HepG2 (cell line): ENCODE data around the gene PNPLA2. TPM values are rescaled to one million over a fixed set of nuclear protein-coding genes. Genes with fewer than 3 reads are reported as not detected.

Experiments used
- ADNP ChIP-seq: sonication (generic); formaldehyde crosslinking; IDR thresholded peaks from 2 replicates; pipeline ENCODE4 v1.4.0; 2020; ENCODE audit warnings: missing genetic modification reagents
- ARNTL ChIP-seq: sonication (generic); formaldehyde crosslinking; IDR thresholded peaks from 2 replicates; pipeline ENCODE4 v1.4.0; 2020; ENCODE audit warnings: mild to moderate bottlenecking, missing genetic modification reagents
- FOSL1 ChIP-seq: sonication (generic); formaldehyde crosslinking; IDR thresholded peaks from 2 replicates; pipeline ENCODE4 v1.9.0; 2021; ENCODE audit warnings: missing genetic modification reagents, borderline replicate concordance
- MYC ChIP-seq: sonication (generic); formaldehyde crosslinking; IDR thresholded peaks from 2 replicates; pipeline ENCODE4 v1.9.0; 2021; ENCODE audit warnings: missing genetic modification reagents, borderline replicate concordance
- NFYC ChIP-seq: IDR thresholded peaks from 2 replicates; pipeline ENCODE4 v1.6.1; 2016; ENCODE audit warnings: missing genetic modification reagents, missing compliant biosample characterization
- RBFOX2 ChIP-seq: fragments of 200-400 bp; formaldehyde crosslinking; IDR thresholded peaks from 2 replicates; pipeline ENCODE4 v1.6.1; 2017; ENCODE audit warnings: low read depth, mild to moderate bottlenecking, low read length
- SAP130 ChIP-seq: IDR thresholded peaks from 2 replicates; pipeline ENCODE4 v1.6.1; 2016; ENCODE audit warnings: low read depth
- SOX6 ChIP-seq, 2 experiments: fragments of 450-650 bp in 1 of 2; sonication (generic) in 1 of 2; formaldehyde crosslinking in 1 of 2; IDR thresholded peaks; 2 replicates each; pipeline versions ENCODE4 v1.4.0 to v1.6.1; 2017 to 2020; ENCODE audit warnings: antibody characterized with exemption in 1 of 2, mild to moderate bottlenecking in 1 of 2, missing genetic modification reagents in 1 of 2
- SPEN ChIP-seq: sonication (generic); formaldehyde crosslinking; IDR thresholded peaks from 2 replicates; pipeline ENCODE4 v1.5.1; 2020; ENCODE audit warnings: low read depth, mild to moderate bottlenecking, missing genetic modification reagents
- STAT5B ChIP-seq: sonication (generic); formaldehyde crosslinking; IDR thresholded peaks from 2 replicates; pipeline ENCODE4 v1.4.0; 2020; ENCODE audit warnings: missing genetic modification reagents
- TBL1XR1 ChIP-seq: fragments of 150-350 bp; IDR thresholded peaks from 2 replicates; pipeline ENCODE4 v1.6.1; 2014; ENCODE audit warnings: borderline replicate concordance, low read length; ENCODE audit not compliant: partially characterized antibody
- ZBTB42 ChIP-seq: sonication (generic); formaldehyde crosslinking; IDR thresholded peaks from 2 replicates; pipeline ENCODE4 v1.5.0; 2020; ENCODE audit warnings: mild to moderate bottlenecking, missing genetic modification reagents
- ZNF569 ChIP-seq: sonication (generic); formaldehyde crosslinking; IDR thresholded peaks from 2 replicates; pipeline ENCODE4 v1.5.0; 2020; ENCODE audit warnings: mild to moderate bottlenecking, missing genetic modification reagents, moderate library complexity, borderline replicate concordance
- polyA plus RNA-seq, 8 experiments: library from polyadenylated mRNA; depleted of rRNA in 3 of 8; stranded (reverse) in 7 of 8; unstranded in 1 of 8; fragments of >200 nt; fragmentation: Illumina TruSeq in 4 of 8; extraction: Trizol in 4 of 8; gene quantifications; 2 replicates each; pipeline versions ENCODE4 v1.2.1 to v1.2.3, GENCODE V29; 2011 to 2016; ENCODE audit warnings: low read depth in 4 of 8, missing spikeins in 1 of 8, mixed read lengths in 1 of 8; ENCODE audit not compliant: insufficient read depth in 1 of 8
- total RNA-seq, 5 experiments: library from RNA; depleted of rRNA; stranded (reverse); fragments of >200 nt; fragmentation: Illumina TruSeq; extraction: Trizol; gene quantifications; 2 replicates each; pipeline ENCODE4 v1.2.3, GENCODE V29; 2016; ENCODE audit warnings: low read depth in 1 of 5
- TF ChIP-seq, protein P1 (sequence below), 2 experiments: sonication (generic) in 1 of 2; formaldehyde crosslinking in 1 of 2; IDR thresholded peaks; 2 replicates each; pipeline versions ENCODE4 v1.6.1 to v1.9.0; 2014 to 2022; ENCODE audit warnings: antibody characterized with exemption in 1 of 2, borderline replicate concordance in 1 of 2, inconsistent platforms in 1 of 2, low read depth in 1 of 2, missing genetic modification reagents in 1 of 2
- TF ChIP-seq, protein P2 (sequence below), 2 experiments: sonication (generic) in 1 of 2; formaldehyde crosslinking in 1 of 2; IDR thresholded peaks; 2 replicates each; pipeline versions ENCODE4 v1.4.0 to v1.6.1; 2018 to 2020; ENCODE audit warnings: missing genetic modification reagents in 2 of 2, borderline replicate concordance in 1 of 2, low read depth in 1 of 2, mild to moderate bottlenecking in 1 of 2, missing biosample characterization in 1 of 2
- TF ChIP-seq, protein P3 (sequence below): IDR thresholded peaks from 2 replicates; pipeline ENCODE4 v1.6.1; 2016
- TF ChIP-seq, protein P4 (sequence below): sonication (generic); formaldehyde crosslinking; IDR thresholded peaks from 2 replicates; pipeline ENCODE4 v1.4.0; 2020; ENCODE audit warnings: missing genetic modification reagents, mild to moderate bottlenecking, borderline replicate concordance

The PNPLA2 gene
- total and polyA plus RNA-seq, 2 of the 13 experiments (the other 11 are each of a cell fraction or from before 2014, with no cell fraction given), result 10.5 to 43.2 TPM

DNA sequence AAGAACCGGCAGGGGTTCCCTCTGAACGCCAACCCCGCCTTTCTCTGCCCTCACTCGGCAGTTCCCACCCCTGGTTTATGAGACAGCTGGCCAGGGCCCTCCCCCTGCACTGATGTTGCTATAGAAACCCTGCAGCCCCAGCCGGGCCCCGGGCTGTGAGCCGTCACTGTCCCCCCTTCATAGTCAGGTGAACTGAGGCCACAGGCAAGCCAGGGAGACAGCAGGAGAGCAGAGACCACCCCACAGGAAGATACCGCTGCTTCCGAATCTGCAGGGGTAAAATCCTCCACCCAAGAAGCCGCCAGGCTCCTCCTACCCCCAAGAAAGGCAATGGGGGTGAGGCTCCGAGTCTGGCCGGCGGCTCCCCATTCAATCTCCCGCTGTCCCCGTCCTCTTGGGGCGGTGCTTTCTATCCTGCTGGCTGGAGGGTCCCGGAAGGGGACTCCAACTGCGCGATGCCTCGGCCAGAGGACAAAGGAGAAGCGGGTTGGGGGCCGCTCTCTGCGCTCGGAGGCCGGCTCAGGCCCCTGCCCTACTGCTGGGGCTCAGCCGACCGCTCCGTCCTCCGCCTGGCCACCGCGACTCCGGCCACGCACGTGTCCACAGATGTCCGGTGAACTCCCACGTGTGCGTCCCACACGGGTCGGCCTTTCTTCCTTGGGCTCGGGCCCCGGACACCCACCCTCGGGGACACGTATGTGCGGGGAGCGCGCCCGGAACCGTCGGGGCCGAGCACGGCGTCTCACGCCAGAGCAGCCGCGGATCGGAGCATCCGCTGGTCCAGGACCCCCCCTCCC is 21.2 kb upstream of the PNPLA2 start (continued):
- TF ChIP-seq, protein P1, sequence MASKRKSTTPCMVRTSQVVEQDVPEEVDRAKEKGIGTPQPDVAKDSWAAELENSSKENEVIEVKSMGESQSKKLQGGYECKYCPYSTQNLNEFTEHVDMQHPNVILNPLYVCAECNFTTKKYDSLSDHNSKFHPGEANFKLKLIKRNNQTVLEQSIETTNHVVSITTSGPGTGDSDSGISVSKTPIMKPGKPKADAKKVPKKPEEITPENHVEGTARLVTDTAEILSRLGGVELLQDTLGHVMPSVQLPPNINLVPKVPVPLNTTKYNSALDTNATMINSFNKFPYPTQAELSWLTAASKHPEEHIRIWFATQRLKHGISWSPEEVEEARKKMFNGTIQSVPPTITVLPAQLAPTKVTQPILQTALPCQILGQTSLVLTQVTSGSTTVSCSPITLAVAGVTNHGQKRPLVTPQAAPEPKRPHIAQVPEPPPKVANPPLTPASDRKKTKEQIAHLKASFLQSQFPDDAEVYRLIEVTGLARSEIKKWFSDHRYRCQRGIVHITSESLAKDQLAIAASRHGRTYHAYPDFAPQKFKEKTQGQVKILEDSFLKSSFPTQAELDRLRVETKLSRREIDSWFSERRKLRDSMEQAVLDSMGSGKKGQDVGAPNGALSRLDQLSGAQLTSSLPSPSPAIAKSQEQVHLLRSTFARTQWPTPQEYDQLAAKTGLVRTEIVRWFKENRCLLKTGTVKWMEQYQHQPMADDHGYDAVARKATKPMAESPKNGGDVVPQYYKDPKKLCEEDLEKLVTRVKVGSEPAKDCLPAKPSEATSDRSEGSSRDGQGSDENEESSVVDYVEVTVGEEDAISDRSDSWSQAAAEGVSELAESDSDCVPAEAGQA (IDR thresholded peaks at IDR 0.05; ENCODE audit: low read depth), result no peak
- TF ChIP-seq, protein P1 (CRISPR knock-in tag; IDR thresholded peaks at IDR 0.05; ENCODE audit: borderline replicate concordance), result no peak
- TF ChIP-seq ZNF569 (CRISPR knock-in tag), result 0 out of 2 replicates have a peak, but pooled peaks have one; percentile 61
- TF ChIP-seq ADNP, result no peak
- no peak for TF ChIP-seq NFYC (CRISPR knock-in tag)
- TF ChIP-seq, protein P2, sequence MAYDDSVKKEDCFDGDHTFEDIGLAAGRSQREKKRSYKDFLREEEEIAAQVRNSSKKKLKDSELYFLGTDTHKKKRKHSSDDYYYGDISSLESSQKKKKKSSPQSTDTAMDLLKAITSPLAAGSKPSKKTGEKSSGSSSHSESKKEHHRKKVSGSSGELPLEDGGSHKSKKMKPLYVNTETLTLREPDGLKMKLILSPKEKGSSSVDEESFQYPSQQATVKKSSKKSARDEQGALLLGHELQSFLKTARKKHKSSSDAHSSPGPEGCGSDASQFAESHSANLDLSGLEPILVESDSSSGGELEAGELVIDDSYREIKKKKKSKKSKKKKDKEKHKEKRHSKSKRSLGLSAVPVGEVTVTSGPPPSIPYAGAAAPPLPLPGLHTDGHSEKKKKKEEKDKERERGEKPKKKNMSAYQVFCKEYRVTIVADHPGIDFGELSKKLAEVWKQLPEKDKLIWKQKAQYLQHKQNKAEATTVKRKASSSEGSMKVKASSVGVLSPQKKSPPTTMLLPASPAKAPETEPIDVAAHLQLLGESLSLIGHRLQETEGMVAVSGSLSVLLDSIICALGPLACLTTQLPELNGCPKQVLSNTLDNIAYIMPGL (CRISPR knock-in tag; IDR thresholded peaks at IDR 0.05; ENCODE audit: borderline replicate concordance in 1 of 2, low read depth in 1 of 2), result peak in 1 of 2 experiments; percentile 70; a peak in 3 of 4 replicates
- peak; percentile 57; the same call in 1 of the 2 replicates for TF ChIP-seq ARNTL
- TF ChIP-seq ZBTB42, result 0 out of 2 replicates have a peak, but pooled peaks have one; percentile 62
- no peak for TF ChIP-seq TBL1XR1
- TF ChIP-seq SAP130 (CRISPR knock-in tag), result peak; percentile 78
- TF ChIP-seq, protein P3, sequence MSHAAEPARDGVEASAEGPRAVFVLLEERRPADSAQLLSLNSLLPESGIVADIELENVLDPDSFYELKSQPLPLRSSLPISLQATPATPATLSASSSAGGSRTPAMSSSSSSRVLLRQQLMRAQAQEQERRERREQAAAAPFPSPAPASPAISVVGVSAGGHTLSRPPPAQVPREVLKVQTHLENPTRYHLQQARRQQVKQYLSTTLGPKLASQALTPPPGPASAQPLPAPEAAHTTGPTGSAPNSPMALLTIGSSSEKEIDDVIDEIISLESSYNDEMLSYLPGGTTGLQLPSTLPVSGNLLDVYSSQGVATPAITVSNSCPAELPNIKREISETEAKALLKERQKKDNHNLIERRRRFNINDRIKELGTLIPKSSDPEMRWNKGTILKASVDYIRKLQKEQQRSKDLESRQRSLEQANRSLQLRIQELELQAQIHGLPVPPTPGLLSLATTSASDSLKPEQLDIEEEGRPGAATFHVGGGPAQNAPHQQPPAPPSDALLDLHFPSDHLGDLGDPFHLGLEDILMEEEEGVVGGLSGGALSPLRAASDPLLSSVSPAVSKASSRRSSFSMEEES (CRISPR knock-in tag), result no peak
- TF ChIP-seq SPEN (CRISPR knock-in tag), result peak; percentile 61
- TF ChIP-seq SOX6 (IDR thresholded peaks at IDR 0.05), result no peak
- TF ChIP-seq SOX6 (CRISPR knock-in tag; IDR thresholded peaks at IDR 0.05), result peak; percentile 7; the same call in 1 of the 2 replicates
- peak; percentile 69 for TF ChIP-seq RBFOX2
- TF ChIP-seq STAT5B (CRISPR knock-in tag), result 0 out of 2 replicates have a peak, but pooled peaks have one; percentile 12
- peak; percentile 76 for TF ChIP-seq MYC (CRISPR knock-in tag)
- no peak for TF ChIP-seq FOSL1
- TF ChIP-seq, protein P4, sequence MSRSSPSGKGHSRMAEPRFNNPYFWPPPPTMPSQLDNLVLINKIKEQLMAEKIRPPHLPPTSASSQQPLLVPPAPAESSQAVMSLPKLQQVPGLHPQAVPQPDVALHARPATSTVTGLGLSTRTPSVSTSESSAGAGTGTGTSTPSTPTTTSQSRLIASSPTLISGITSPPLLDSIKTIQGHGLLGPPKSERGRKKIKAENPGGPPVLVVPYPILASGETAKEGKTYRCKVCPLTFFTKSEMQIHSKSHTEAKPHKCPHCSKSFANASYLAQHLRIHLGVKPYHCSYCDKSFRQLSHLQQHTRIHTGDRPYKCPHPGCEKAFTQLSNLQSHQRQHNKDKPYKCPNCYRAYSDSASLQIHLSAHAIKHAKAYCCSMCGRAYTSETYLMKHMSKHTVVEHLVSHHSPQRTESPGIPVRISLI (CRISPR knock-in tag), result peak; percentile 27; the same call in 1 of the 2 replicates
